Measurements from ENCODE around the gene CSMD2.

DNA sequence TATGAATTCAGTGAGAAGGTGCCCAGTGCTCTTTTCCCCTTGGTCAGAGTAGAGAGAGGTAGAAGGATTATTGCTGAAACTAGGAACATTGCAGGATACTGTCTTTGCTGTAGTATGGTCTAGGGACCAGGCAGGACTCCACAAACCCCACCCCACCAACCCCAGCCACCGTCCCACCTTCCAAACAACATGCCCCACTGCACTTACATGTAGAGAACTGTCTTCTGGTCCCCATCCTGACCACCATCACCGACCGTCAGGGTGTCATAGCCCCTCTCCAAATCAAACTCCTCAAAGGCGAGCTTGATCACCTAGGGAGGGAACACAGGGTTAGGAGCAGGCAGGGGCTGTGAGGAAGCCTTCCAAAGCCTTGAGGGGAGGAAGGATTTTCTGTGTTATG lies 372.8 kb downstream of the CSMD2 start:
- TF ChIP-seq ARNT (IDR thresholded peaks at IDR 0.05): no peak
- no peak for TF ChIP-seq CTBP1 (IDR thresholded peaks at IDR 0.05; ENCODE audit: borderline replicate concordance)
- no peak for TF ChIP-seq FOXA1 (IDR thresholded peaks at IDR 0.05)
- TF ChIP-seq SUZ12 (IDR thresholded peaks at IDR 0.05): no peak
- TF ChIP-seq, protein P1, sequence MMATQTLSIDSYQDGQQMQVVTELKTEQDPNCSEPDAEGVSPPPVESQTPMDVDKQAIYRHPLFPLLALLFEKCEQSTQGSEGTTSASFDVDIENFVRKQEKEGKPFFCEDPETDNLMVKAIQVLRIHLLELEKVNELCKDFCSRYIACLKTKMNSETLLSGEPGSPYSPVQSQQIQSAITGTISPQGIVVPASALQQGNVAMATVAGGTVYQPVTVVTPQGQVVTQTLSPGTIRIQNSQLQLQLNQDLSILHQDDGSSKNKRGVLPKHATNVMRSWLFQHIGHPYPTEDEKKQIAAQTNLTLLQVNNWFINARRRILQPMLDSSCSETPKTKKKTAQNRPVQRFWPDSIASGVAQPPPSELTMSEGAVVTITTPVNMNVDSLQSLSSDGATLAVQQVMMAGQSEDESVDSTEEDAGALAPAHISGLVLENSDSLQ (IDR thresholded peaks at IDR 0.05): no peak
- TF ChIP-seq FOXK2 (IDR thresholded peaks at IDR 0.05): no peak
- TF ChIP-seq SP1 (IDR thresholded peaks at IDR 0.05): no peak
- no peak for TF ChIP-seq NFRKB (IDR thresholded peaks at IDR 0.05)
- TF ChIP-seq BHLHE40 (IDR thresholded peaks at IDR 0.05; ENCODE audit: borderline replicate concordance): no peak
- TF ChIP-seq FOXM1 (IDR thresholded peaks at IDR 0.05; ENCODE audit: borderline replicate concordance): no peak
- no peak for TF ChIP-seq TARDBP (IDR thresholded peaks at IDR 0.05)
- no peak for TF ChIP-seq ELF4 (IDR thresholded peaks at IDR 0.05)
- no peak for TF ChIP-seq L3MBTL2 (conservative IDR thresholded peaks at IDR 0.05)

Measured in HEK293T (cell line).